Keratinocyte (primary cell): ENCODE data around the gene ERLEC1. TPM values are rescaled to one million over a fixed set of nuclear protein-coding genes. Genes with fewer than 3 reads are reported as not detected.

Experiments
- DNase-seq: peaks from one replicate; pipeline ENCODE4 v3.0.0-alpha.2; 2011; ENCODE audit warnings: low read depth, missing footprints, low spot score
- FAIRE-seq: peaks from 2 replicates; lab custom pipeline; 2011; peaks lifted over from hg19 to GRCh38; lab: Jason Lieb, UNC
- H2AFZ ChIP-seq: 2 replicates; pipeline ENCODE4 v1.6.0; 2012; ENCODE audit warnings: low read length, control low read depth, inconsistent platforms; ENCODE audit not compliant: control insufficient read depth
- H3K27ac ChIP-seq: 2 replicates; pipeline ENCODE4 v1.5.1; 2011; ENCODE audit warnings: low read length; ENCODE audit not compliant: control insufficient read depth, insufficient read depth
- H3K27me3 ChIP-seq: 3 replicates; pipeline ENCODE4 v1.6.0; 2011; ENCODE audit warnings: low read length; ENCODE audit not compliant: control insufficient read depth, insufficient read depth; ENCODE audit errors: extremely low read depth
- H3K36me3 ChIP-seq, 2 experiments: 2 replicates in 1 of 2; 3 replicates in 1 of 2; pipeline ENCODE4 v1.5.1; 2011; ENCODE audit warnings: low read length in 2 of 2, mild to moderate bottlenecking in 1 of 2; ENCODE audit not compliant: control insufficient read depth in 2 of 2, insufficient read depth in 2 of 2; ENCODE audit errors: extremely low read depth in 1 of 2
- H3K4me1 ChIP-seq: 3 replicates; pipeline ENCODE4 v1.5.1; 2011; ENCODE audit warnings: low read length; ENCODE audit not compliant: control insufficient read depth, insufficient read depth; ENCODE audit errors: extremely low read depth
- H3K4me2 ChIP-seq: 3 replicates; pipeline ENCODE4 v1.6.0; 2011; ENCODE audit warnings: low read depth, low read length; ENCODE audit not compliant: control insufficient read depth, insufficient read depth; ENCODE audit errors: extremely low read depth
- H3K4me3 ChIP-seq, 3 experiments: fragments of 200-600 bp in 1 of 3; sonication (generic) in 1 of 3; 2 replicates in 2 of 3; 3 replicates in 1 of 3; pipeline ENCODE4 v1.5.1; 2011 to 2016; ENCODE audit warnings: low read length in 3 of 3, mild to moderate bottlenecking in 3 of 3, control low read depth in 2 of 3, inconsistent platforms in 1 of 3, low read depth in 1 of 3, mixed read lengths in 1 of 3, mixed run types in 1 of 3, moderate library complexity in 1 of 3; ENCODE audit not compliant: control insufficient read depth in 2 of 3, insufficient read depth in 2 of 3; ENCODE audit errors: extremely low read depth in 1 of 3
- H3K79me2 ChIP-seq: 2 replicates; pipeline ENCODE4 v1.6.0; 2012; ENCODE audit warnings: low read length; ENCODE audit not compliant: control insufficient read depth, insufficient read depth
- H3K9ac ChIP-seq: 3 replicates; pipeline ENCODE4 v1.6.0; 2011; ENCODE audit warnings: low read length; ENCODE audit not compliant: control insufficient read depth, insufficient read depth; ENCODE audit errors: extremely low read depth
- H3K9me1 ChIP-seq: 3 replicates; pipeline ENCODE4 v1.6.0; 2011; ENCODE audit warnings: low read length; ENCODE audit not compliant: control insufficient read depth, insufficient read depth; ENCODE audit errors: extremely low read depth
- H3K9me3 ChIP-seq: 2 replicates; pipeline ENCODE4 v1.5.1; 2012; ENCODE audit warnings: low read depth, low read length; ENCODE audit not compliant: control insufficient read depth
- H4K20me1 ChIP-seq: 3 replicates; pipeline ENCODE4 v1.6.0; 2011; ENCODE audit warnings: low read length; ENCODE audit not compliant: control insufficient read depth, insufficient read depth; ENCODE audit errors: extremely low read depth
- CTCF ChIP-seq, 3 experiments: IDR thresholded peaks in 1 of 3; conservative IDR thresholded peaks in 1 of 3; optimal IDR thresholded peaks in 1 of 3; 2 replicates in 2 of 3; 3 replicates in 1 of 3; pipeline versions ENCODE3 to v1.5.1; 2011; ENCODE audit warnings: low read length in 3 of 3, mild to moderate bottlenecking in 3 of 3, moderate library complexity in 2 of 3, control low read depth in 1 of 3, inconsistent platforms in 1 of 3; ENCODE audit not compliant: insufficient read depth in 2 of 3; ENCODE audit errors: extremely low read depth in 1 of 3
- EZH2 ChIP-seq: IDR thresholded peaks from one replicate; pipeline ENCODE4 v1.6.1; 2012; ENCODE audit warnings: inconsistent platforms, mild to moderate bottlenecking, low read length, moderate library complexity
- dilution Hi-C: fragments of 300-500 bp; cut with MboI; formaldehyde crosslinking; loops from one replicate; pipeline ENCODE4 v1.7.0; 2020; ENCODE audit warnings: low sequenced_read_pairs; ENCODE audit not compliant: extremely low pct_ligation_motif_present
- polyA plus RNA-seq, 5 experiments: library from polyadenylated mRNA; depleted of rRNA in 3 of 5; stranded (reverse) in 3 of 5; stranded (forward) in 1 of 5; unstranded in 1 of 5; fragments of >200 nt; gene quantifications; 1 replicate in 1 of 5; 2 replicates in 3 of 5; 3 replicates in 1 of 5; pipeline versions ENCODE4 v1.2.1 to v1.2.3, GENCODE V29; 2011 to 2012; ENCODE audit warnings: missing spikeins in 2 of 5, low read depth in 1 of 5, low replicate concordance in 1 of 5

ERLEC1 gene
- polyA plus RNA-seq, 1 donor (not counting 4 experiments of a cell fraction or from before 2014, with no cell fraction given) = 35.6 TPM

- H3K27ac ChIP-seq = no peak overlapping the region
- H2AFZ ChIP-seq = no peak overlapping the region
- dilution Hi-C loops = no loop called here
- peaks cover 9% of the 10 kb centered on the region for H3K4me1 ChIP-seq
- no peak for DNase-seq
- no peaks in the 10 kb centered on the region for H4K20me1 ChIP-seq
- H3K4me3 ChIP-seq = no peak overlapping the region
- peaks cover 26% of the 10 kb centered on the region for H3K79me2 ChIP-seq
- H3K9me3 ChIP-seq = no peaks in the 10 kb centered on the region
- no peak overlapping the region for H3K9ac ChIP-seq
- TF ChIP-seq CTCF (optimal IDR thresholded peaks at IDR 0.05 in 1 of 3, IDR thresholded peaks at IDR 0.05 in 1 of 3, conservative IDR thresholded peaks at IDR 0.05 in 1 of 3; ENCODE audit: extremely low read depth in 1 of 3, insufficient read depth in 2 of 3, low read length in 3 of 3) (no peak), EZH2 (no peak)
- H3K36me3 ChIP-seq = peaks cover 0 to 3% of the 10 kb centered on the region in 2 experiments
- H3K27me3 ChIP-seq = no peaks in the 10 kb centered on the region
- no peak for FAIRE-seq
- H3K4me2 ChIP-seq = peak overlapping the region; percentile 88
- no peaks in the 10 kb centered on the region for H3K9me1 ChIP-seq
These were observed 17.4 kb upstream of the ERLEC1 start for GRCh38 chr2:53769318-53769945.

GRCh38 chr2:53770264-53770663 lies 16.6 kb upstream of the ERLEC1 start:
- H3K79me2 ChIP-seq = peaks cover 26% of the 10 kb centered on the region
- no peak overlapping the region for H2AFZ ChIP-seq
- DNase-seq (no peak), FAIRE-seq (no peak)
- H3K4me1 ChIP-seq = peaks cover 9% of the 10 kb centered on the region
- no peak overlapping the region for H3K27ac ChIP-seq
- no peak overlapping the region for H3K9ac ChIP-seq
- H3K9me3 ChIP-seq = no peaks in the 10 kb centered on the region
- H3K4me2 ChIP-seq = no peak overlapping the region
- no peaks in the 10 kb centered on the region for H3K27me3 ChIP-seq
- no peaks in the 10 kb centered on the region for H4K20me1 ChIP-seq
- peaks cover 0 to 3% of the 10 kb centered on the region in 2 experiments for H3K36me3 ChIP-seq
- dilution Hi-C loops = no loop called here
- H3K4me3 ChIP-seq = no peak overlapping the region
- no peaks in the 10 kb centered on the region for H3K9me1 ChIP-seq
- TF ChIP-seq EZH2 (no peak), CTCF (optimal IDR thresholded peaks at IDR 0.05 in 1 of 3, IDR thresholded peaks at IDR 0.05 in 1 of 3, conservative IDR thresholded peaks at IDR 0.05 in 1 of 3; ENCODE audit: extremely low read depth in 1 of 3, insufficient read depth in 2 of 3, low read length in 3 of 3) (no peak)
